GM18507 (cell line): ENCODE results near the gene GALNT12.

Experiments used
- DNase-seq: peaks from one replicate; pipeline ENCODE4 v3.0.0; 2011; ENCODE audit warnings: low read depth; ENCODE audit not compliant: insufficient read length; ENCODE audit errors: extremely low spot score
- FAIRE-seq: peaks from 2 replicates; lab custom pipeline; 2011; peaks lifted over from hg19 to GRCh38; lab: Jason Lieb, UNC

Gene GALNT12

DNA sequence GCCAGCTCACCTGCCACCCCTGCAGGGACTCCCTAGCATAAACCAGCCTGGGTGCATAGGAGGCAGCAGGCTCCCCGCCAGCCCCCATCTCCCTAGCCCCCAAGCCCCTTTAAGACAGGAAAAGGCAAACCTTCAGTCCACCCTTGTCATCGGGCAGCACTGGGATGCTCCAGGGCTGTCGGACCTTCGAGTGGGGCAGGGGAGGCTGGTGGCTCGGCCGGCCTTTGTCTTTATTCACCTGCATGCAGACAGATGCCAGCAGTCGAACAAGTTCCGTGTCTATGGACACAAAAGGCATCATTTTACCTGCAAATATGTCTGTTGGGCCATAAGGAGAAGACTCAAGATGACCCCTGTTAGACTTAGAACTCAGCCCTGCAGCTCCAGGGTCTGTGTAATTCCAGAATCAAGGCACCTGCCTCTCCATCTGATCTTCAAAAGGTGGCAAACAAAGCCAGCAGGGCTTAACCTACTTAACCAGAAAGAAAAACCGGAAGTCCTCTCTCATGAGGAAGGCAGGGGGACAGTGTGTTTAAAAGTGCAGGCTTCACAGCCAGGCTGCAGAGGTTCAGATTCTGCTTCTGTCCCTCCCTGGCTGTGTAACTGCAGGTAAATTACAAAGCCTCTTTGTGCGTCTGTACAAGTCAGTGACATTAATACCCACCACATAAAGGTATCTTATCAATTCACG, 27.3 kb upstream of the GALNT12 start:
- DNase-seq (no peak), FAIRE-seq (no peak)

DNA sequence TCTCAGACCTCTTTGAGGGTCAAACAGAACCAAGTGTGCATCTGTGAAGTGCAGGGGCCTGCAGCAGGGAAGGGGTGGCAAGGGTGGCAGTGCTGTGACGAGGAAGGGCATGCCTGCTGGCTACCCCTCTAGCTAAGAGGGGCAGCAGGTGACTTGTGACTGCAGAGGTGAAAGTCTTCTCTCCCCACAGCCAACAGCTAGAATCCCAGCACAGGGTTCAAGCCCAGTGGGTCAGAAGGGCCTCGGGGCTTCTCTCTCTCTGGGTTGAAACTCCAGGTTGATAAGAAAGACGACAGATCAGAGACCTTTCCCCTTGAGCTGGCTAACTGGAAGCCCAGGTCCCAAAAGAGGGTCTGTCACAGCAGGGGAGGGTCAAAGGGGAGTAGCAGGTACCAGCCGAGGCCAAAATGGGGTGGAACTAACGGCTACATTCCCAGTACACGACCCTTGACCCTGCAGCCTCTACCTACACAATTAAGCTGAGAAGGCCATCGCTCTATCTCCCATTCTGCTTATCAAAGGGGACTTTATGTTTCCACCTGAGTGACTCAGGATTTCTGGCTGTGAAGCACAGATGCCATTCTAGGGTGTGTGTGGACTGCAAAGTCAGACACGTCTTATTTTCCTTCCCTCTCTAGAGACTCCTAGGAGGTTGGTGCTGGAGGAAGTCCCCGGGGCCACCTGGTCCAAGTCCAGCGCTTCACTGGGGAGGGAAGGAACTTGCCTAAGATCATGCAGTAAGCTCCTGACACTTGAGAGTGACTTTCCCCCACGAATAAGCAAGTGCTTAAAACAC, 25.7 kb upstream of the GALNT12 start:
- FAIRE-seq (no peak), DNase-seq (no peak)

DNA sequence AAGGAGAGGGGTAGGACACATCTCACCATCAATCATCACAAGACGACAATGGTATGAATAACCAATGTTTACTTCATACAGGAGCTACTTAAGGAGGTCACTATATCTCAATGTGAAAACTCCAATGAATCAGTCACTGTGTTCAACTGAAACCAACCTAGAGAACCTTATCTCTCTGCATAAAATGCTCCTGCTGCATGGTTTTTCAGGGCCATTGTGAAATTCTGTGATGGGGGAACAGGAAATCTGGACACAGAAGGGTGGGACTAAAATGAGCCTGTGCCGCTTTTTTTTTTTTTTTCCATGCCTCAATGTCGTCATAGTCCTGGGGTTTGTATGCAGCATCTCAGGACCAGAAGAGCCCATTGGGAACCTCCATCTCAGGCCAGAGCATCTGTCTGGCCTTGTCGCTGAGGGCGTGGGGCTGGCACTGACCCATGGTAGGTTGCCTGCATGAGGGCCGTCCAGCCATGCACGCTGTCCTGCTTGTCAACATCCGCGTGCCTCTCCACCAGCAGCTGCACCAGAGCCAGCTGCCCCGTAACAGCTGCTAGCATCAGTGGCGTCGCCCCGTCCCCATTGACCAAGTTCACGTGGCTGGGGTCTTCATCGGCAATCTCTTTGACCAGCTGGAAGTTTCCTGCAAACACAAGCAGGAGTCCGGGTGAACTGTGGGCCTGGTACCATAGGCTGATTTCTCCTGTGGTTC, 23.8 kb upstream of the GALNT12 start:
- FAIRE-seq (no peak), DNase-seq (no peak)

DNA sequence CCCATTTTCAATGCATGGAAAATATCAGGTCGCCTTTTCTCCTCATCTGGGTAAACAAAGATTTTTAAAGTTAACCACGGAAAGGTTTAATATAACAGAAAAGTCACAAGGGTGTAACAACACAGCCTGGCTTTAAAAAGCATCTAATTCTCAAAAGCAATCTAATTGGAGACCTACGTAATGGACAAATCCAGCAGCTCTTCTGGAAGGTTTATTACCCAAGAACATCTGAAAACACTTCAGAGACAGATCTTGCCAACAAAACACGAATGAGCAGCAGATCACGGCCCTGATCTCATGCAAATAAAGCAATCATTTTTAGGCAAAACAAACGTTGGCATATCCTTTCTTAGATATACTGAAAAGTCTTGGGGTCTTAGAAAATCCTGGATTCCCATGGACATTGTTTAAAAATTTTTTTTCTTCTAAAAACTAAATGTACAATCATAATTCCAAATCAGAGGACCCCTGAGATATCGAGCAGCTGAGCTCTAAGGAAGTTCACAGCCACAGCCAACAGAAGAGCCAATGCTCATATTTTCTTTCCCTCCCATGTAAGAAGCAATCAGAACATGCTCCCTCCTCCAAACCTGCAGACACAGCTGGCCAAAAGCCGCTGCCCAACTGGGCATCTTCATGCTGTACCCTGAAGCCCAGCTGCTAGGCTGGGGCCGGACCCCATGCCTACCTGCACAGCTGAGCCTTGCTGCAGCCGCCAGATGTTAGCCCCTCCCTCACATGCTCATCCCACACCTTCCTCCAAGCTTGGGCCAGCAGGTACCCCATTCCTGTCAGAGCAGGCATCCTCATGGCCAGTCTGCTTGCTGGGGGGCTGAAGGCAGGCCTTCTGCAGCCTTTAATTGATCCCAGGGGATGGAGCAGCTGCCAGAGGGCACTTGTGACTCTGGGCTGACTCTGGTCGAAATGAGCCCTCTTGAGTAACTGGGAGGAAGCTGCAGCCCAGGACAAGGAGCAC, 22.4 kb upstream of the GALNT12 start:
- no peak for DNase-seq
- no peak for FAIRE-seq

DNA sequence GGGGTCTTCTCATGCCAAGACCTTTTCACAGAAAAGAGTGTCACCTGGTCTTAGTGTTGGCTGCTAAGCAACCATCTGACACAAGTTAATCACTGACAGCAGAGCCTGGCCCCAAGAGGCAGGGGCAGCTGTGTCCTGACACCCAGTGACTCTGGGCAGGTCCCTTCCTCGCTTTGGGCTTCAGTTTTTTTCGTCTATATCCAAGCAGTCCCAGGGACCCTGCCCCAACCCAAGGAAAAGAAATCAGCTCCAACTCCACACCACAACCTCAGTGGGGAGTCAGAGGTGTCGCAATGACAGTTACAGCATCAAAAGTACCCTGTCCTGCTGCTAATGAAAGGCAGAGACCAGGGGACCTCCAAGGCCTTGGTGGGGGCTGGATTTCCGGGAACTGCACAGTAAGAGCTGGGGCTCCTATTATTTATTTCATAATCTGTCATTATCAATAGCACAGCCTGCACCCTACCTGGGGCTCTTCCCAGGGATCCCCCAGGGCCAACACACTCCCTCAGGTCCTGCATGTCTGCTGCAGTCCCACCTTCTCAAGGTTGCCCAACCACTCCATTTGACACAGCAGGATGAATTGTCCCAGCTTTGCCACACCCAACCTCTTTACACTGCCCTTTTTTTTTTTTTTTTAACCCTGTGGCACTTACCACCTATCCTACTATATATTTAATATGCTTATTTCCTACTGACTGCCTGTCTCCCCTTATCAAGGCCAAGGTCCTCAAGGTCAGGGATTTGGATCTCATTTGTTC, 20.5 kb upstream of the GALNT12 start:
- no peak for FAIRE-seq

DNA sequence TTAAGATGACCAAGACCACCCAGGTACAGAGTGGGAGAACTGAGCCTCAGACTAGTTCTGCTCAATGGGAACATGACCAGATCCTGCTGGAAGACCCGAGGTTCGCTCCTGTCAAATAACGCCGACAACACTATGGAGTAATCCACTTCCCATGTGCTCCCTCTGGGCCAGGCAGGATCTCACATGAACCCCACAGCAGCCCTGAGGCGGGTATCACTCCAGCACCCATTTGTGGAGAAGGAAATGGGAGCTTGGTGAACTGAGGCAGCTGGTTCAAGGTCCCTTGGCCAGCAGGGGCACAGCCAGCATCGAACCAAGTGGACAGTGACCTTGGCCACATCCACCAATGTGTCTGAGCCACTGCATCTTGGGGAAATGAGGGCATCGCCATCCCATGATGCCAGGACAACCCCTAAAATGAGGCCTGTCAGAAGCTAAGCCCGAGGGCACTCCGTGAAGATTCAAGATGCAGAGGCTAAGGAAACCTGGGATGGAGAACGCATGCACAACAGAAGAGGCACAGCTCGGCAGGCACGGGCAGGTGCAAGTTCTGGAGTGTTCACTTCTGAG, 19.6 kb upstream of the GALNT12 start:
- DNase-seq: no peak
- no peak for FAIRE-seq

More for the DNA sequence above, 20.5 kb upstream of the GALNT12 start:
- no peak for DNase-seq

DNA sequence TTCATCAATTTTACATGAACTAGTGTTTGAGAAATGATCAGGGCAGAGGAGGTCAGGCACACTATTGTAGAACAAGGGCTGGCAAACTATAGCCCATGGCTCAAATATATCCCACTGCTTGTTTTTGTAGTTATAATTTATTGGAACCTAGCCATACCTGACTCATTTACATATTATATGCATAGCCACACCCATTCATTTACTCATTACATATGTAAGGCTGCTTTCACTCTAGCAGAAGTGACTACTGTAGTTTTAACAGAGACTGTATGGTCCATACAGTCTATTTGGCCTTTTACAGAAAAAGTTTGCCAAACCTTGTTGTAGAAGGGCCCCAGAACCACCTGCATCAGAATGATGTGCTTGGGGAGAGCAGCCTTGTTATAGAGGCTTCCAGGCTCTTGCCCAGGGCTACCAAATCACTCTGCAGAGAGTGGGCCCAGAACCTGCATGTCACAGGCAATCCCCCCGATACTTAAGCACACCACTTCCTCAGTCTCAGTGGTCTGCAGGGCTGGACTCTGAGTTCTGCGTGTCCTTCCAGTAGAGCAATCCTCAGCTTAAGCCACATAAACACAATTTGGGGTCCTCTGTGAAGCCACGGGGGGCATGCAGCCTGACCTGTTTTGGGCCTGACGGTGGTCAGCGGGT, 17.9 kb upstream of the GALNT12 start:
- DNase-seq: no peak
- FAIRE-seq: no peak

DNA sequence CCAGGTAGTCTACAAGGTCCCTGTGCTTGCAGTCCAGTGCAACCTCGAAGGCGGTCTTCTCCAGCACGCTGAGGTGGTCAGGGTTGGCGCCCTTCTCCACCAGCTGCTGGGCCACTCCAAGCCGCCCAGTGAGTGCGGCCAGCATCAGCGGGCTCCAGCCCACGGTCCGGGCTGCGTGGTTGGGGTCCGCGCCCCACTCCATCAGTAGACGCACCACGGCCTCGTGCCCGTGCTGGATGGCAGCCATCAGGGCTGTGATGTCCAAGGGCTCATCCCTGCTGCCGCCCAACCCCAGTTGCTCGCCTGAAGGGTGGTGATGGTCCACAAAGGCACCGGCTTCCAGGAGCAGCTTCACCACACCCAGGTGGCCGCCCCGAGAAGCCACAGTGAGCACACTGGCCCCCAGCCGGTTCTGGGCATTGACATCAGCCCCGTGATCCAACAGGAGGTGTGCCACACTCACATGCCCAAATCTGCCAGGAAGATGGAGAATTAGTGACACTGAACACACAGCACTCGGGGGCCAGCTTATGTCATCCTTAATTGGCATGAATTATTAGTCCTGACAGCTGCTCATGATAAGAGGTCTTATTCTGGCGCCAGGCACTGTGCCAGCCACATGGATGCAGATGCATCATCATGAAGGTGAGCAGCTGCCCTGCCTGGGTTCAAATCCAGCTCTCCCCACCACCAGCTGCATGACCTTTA, 17.2 kb upstream of the GALNT12 start:
- DNase-seq: no peak
- FAIRE-seq: no peak

DNA sequence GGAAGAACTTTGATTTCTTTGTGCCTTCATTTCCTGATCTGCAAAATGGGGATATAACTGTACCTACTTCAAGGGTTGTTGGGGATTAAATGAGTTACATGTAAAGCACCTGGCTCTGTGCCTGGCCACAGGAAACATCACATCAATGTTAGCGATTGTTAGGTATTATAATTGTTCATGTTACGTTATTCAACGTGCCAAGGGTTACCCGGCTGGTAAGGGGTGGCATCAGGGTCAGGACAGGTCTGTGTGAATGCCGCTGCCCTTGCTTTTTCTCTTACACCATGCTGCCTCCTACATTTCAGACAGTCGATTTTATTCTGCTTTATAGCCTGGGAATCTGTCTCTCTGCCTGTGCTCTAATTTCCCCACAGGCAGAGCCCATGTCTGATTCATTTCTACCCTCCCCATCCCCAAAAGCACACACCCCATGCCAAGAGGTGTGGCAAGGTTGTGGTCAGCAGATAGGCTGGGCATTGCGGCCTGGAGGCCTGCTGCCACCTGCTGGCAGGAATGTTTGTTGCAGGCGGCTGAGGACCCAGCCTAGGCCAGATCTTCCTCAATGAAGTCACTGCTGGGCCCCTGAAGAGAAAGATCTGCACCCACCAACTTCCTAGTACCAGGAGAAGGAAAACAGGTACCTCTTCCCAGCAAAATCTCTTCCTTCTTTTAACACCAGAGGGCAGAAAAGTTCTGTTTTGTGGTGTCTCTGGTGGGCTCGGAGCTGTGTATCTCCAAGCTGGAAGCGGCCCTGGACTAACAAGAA, 16.4 kb upstream of the GALNT12 start:
- peak; percentile 52 for FAIRE-seq

DNA sequence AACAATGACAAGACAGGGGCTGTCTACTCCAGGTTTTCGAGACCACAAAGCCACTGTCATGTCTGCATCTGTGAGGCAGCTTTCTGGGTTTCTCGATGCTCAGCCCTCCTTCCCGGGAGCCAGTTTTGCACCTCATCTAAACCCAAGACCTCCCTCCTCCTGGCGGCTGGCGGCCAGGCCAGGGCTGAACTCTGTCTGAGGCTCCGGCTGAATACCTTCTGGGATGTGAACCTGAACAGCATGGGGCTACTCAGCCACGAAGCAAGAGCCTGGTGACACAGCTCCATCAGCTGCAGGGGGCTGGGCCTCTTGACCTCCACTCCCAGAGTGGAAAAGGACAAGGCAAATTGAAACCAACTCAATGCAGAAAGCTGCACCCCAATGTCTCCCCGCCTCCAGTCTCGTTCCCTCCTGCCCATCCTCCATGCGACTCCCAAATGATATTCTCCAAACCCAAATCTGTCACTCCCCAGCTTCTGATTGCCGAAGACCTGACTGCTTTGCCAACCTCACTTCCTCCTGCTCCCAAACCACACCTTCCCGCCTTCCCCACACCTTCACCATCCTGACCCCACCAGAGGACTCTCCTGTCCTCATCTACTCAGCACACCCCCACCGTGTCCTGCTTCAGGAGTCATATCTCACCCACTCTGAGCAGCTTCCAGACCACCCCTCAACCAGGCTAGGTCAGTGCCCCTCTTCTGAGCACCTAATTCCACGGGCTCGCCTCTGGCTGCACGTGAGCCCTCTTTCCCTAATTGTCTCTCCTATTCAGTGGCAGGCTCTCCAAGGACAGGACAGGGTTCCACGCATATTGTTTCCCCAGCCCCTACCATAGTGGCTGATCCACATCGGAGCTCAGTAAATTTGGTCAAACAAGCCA, 15.6 kb upstream of the GALNT12 start:
- DNase-seq (no peak), FAIRE-seq (no peak)

More for the DNA sequence above, 16.4 kb upstream of the GALNT12 start:
- peak; percentile 53 for DNase-seq

DNA sequence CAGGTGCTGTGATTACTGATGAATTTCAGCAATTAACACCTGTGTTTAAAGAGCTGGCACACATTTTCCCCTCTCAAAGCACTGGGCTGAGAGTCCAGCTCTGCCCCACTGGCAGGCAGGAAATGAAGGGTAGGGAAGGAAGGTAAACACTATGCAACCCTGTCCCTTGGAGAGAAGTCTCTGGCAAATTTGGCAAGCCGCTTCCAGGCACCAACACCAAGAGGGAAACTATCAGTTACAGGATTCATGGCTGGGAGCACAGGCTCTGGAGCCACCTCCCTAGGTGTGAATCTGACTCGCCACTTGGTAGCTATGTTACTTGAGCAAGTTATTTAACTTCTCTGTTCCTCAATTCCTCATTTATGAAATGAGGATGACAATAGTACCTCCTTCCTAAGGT, 14.4 kb upstream of the GALNT12 start:
- FAIRE-seq (no peak), DNase-seq (no peak)

DNA sequence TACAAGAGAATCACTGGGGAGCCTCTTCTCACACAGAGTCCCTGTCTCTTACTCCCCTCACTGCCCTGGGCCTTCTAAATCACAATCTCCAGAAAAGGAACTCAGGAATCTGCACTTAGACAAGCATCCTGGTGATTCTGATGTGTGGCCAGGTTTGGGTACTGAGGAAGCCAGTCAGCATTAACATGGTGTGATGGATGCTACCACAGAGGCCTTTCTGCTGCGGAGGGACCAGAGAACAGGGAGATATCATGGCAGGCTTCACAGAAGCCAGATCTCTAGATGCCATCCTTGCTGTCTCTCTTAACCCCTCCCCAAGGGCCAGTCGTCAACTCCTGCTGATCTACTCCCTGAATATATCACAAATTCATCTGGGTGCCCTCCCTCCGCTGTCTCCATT, 12.7 kb upstream of the GALNT12 start:
- no peak for FAIRE-seq
- no peak for DNase-seq

DNA sequence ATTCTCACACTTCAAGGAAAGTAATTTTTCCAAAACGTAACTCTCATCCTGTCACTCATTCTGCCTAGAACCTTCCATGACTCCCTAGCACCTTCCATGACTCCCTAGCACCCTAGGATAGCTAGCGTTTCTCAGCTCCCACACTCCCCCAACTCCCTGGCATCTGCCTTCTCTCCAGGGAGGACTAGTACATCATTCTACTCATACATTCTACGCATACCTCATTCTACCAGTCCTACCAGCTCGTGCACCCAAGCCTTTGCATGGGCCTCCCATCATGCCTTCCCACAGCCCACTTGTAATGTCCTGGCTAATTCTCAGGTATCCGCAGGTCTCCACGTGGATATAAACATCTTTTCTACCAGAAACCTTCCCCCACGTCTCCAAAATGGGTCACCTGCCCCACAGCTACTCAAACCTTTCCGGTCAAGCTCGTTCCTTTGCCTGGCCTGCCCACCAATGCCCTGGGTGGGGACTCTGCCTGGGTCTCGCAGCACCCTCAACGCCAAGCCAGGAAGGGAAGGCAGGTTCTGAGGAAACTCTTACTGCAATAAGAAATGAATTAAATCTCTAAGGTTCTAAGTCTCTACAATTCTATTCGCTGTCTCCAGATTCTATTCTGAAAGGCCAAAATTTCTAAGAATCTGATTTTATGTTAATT, 12.0 kb upstream of the GALNT12 start:
- FAIRE-seq: no peak
- no peak for DNase-seq

DNA sequence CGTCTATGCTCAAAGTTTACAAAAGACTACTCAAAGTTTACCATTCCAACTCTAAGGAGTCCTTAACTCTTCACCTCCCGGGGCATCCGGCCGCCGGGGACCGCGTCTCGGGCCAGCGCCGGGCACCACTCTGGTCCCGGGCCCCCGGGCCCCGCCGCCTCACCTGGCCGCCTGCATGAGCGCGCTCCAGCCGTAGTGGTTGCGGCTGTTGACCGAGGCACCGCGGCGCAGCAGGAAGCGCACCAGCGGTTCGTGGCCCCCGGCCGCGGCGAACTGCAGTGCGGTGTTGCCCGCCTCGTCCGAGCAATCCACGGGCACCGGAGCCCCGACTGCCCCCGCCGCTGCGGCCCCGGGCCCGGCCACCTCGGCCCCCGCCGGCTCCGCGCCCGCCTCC, 11.5 kb upstream of the GALNT12 start:
- no peak for DNase-seq
- FAIRE-seq: no peak

DNA sequence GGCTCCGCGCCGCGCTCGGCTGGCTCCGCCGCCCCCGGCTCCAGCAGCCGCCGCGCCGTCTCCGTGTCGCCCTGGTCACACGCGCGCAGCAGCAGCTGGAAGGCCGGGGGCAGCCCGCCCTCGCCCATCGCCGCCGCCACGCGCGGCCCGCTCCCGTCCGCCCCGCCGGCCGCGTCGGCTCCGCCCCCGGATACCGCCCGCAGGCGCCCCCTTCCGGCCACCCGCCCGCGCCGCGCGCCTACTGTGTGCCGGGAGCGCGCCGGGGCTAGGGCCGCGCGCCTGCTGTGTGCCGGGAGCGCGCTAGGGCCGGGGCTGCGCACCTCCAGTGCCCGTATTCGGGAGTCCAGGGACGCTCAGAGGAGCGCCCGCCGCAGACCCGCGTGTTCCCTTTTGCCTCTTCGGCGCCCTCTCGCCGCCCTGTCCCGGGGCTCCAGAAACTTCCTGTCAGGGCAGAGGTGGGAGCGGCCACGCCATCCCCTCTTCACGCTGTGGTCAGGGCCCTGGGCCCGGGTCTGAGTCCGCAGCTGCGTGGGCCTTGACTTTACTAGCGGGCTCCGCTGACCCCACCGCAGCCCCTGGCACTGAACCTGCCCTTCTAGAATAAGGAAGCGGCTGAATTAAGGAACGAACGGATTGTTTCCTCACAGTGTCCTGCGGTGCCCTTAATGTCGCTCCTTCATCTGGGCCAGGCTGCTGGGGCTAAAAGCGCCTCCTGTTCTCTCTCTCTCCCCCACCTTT, 10.9 kb upstream of the GALNT12 start, which contains the start of gene ANKS6:
Gene ANKS6 (minus strand): TSS at position 192 of the 738 bp plus-strand sequence. CDS start 64 bp downstream, at position 128.
- DNase-seq (peak; percentile 69), FAIRE-seq (no peak)
